Epithelial cell of esophagus (primary cell): ENCODE measurements around the gene RAB3IL1.

Experiments
- DNase-seq: peaks from one replicate; pipeline ENCODE4 v3.0.0; 2010; ENCODE audit warnings: low read depth
- H3K4me3 ChIP-seq: 2 replicates; pipeline ENCODE4 v1.5.1; 2011; ENCODE audit warnings: mild to moderate bottlenecking, low read length, control low read depth
- TF ChIP-seq, protein P1 (sequence below): IDR thresholded peaks from 2 replicates; pipeline ENCODE4 v1.5.1; 2011; ENCODE audit warnings: low read depth, mild to moderate bottlenecking, low read length, control low read depth, inconsistent platforms; ENCODE audit not compliant: insufficient read depth; ENCODE audit errors: missing control alignments

RAB3IL1 gene

DNA sequence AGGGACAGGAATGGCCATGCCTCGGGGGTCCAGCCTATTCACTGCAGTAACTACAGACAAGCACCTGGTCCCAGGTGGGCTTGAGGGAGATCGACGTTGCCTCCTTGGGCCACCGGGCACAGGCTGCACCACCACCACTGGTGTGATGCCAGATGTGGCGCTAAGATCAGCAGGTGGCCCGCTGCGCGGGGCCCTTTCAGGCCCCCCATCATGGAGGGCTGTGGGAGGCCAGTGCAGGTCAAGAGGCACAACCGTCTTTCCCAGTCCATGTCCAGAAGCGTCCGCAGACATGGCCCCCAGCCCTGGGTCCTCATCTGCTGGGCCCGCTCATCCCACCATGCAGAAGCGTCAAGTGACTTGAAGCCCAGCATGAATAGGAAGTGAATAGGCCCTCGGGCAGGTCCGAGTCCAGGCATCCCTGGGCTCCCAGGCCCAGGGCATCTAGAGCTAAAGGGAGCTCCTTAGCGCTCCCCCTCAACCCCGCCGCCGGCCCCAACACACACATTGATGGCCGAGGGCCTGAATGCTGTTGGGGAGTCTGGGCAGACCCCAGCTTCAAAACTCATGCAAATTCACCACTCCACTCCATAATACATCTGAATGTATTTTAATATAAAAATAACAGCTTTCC lies 44.3 kb downstream of the RAB3IL1 start:
- no peak overlapping the region for H3K4me3 ChIP-seq
- TF ChIP-seq, protein P1, sequence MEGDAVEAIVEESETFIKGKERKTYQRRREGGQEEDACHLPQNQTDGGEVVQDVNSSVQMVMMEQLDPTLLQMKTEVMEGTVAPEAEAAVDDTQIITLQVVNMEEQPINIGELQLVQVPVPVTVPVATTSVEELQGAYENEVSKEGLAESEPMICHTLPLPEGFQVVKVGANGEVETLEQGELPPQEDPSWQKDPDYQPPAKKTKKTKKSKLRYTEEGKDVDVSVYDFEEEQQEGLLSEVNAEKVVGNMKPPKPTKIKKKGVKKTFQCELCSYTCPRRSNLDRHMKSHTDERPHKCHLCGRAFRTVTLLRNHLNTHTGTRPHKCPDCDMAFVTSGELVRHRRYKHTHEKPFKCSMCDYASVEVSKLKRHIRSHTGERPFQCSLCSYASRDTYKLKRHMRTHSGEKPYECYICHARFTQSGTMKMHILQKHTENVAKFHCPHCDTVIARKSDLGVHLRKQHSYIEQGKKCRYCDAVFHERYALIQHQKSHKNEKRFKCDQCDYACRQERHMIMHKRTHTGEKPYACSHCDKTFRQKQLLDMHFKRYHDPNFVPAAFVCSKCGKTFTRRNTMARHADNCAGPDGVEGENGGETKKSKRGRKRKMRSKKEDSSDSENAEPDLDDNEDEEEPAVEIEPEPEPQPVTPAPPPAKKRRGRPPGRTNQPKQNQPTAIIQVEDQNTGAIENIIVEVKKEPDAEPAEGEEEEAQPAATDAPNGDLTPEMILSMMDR = no peak
- no peak for DNase-seq

DNA sequence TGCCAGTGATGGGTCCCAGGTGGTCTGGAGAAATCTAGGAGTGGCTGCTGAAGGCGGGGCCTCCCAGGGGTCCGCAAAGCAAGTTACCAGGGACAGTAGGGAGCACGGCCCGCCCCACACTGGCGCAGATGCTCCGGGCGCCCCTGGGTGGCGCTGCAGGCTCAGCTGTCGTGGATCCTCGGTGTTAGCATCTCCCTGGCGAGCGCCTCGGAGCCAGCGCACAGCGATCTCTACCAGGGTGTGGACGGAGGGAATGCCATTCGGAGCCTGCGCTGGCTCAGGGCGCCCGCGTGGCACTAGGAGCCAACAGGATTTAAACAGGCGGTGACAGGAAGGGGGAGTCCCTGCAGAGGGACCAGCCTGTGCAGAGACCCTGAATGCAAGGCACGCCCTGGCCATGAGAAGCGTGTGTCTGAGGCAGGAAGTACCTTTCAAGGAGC lies 46.2 kb downstream of the RAB3IL1 start:
- H3K4me3 ChIP-seq = no peak overlapping the region
- TF ChIP-seq, protein P1 = peak; percentile 86
- DNase-seq = peak; percentile 84

DNA sequence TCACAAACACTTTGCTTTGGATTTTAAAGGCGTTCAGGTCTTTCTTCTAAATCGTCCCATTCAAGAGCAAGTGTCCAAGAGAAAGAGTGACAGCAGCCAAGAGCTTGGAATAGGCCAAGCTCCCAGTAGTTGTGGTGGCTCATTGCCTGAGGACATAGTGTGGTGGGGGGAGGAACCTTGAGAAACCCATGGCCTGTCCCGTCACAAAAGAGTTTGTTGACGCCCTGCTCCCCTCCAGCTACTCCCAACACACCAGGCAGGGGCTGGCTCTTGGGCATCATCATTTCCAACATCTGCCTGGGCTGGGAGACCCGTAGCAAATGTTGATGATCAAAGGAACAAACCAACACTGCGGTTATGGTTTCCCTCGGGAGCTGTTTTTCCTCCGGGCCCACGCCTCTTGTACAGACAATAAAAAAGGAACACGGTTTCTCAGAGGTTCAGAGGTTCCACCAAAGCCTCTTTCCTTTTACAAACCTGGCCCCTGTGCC lies 46.8 kb downstream of the RAB3IL1 start:
- TF ChIP-seq, protein P1 = no peak
- DNase-seq = no peak
- H3K4me3 ChIP-seq = no peak overlapping the region

DNA sequence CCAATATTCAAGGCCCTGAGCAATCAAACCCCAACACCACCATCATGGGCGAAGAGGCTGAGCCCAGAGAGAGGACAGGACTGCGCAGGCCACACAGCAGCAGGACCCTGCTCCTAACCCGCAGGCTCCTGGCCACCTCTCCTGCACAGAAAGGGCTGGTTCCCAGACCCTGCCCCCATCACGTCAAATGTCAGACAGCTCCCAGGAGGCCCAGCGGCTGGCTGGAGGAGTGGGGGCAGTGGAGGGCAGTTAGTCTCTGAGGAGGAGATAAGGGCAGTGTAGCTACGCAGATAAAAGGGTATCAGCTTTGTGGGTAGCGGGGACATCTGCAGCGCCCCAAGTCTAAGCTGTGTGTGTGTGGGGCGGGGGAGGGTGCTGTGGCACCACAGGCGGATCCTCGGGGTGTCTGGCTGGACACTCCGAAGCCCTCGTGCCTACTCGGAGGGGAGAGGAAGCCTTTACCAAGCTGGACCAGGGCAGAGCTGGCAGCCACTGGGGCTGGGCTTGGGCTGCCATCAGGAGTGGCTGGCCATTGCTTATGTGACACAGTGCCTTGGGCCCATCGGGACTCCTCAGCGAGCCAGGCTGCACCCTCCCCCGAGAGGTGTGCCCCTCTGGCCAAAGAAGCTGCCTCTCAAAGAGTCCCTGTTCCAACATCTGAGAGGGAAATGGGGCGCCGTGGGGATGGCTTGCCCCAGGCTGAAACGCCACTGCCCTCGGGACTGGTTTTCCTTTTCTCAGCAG lies 47.5 kb downstream of the RAB3IL1 start:
- H3K4me3 ChIP-seq = no peak overlapping the region
- no peak for DNase-seq
- TF ChIP-seq, protein P1 = no peak

DNA sequence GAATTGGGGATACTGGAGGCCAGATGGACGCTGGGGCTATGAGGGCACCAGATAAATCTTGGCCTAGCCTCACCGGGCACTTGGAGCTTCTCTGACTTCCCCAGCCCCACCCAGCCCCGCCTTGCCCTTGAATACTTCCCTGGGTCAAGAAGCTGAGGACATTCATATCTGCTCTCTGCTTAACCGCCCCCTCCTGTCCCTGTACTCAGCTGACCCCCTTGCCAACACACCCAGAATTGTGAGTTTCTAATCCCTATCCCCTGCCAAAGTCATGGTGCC lies 48.0 kb downstream of the RAB3IL1 start:
- no peak for DNase-seq
- no peak overlapping the region for H3K4me3 ChIP-seq
- TF ChIP-seq, protein P1 = no peak

DNA sequence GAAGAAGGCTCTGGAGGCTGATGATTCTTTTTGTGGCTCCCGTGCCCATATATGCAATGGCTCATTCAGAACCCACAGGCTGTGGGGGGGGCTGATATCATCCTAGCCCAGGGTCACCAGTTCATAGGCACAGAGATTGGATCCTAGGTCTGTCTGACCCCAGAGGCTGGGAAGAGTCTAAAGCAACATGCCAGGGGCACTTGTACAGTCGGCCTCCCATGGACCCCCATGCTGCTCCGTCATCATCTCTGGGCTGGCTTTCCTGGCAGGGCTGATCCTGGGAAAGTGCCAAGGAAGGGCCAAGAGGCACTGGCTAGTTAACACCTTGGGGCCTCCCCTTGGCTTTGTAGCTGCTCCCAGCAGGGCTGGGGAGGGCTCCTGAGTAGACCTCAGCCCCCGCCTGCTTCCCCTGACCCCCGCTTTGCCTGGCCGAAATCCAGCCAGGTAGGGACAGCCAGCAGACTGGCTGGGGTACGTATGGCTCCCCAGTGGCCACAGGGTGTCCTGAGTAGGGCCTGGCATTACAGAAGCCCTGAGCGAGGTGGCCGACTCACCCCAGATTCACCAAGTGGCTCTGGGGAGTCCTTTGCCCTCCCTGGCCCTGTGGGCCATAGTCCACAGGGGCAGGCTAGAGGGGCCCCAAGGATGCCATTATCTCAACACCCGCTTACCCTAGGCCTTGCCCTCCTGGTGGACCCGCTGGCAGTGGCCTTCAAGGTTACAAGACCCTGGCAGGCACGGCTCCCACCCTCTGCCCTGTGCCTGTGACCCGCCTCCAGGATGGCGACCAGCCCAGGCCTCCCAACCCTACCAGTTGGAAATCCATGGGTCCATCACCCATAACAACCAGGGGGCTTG lies 48.6 kb downstream of the RAB3IL1 start:
- TF ChIP-seq, protein P1 = no peak
- H3K4me3 ChIP-seq = no peak overlapping the region
- DNase-seq = no peak
